Activated naive CD8-positive, alpha-beta T cell treated with anti-CD3 and anti-CD28 coated beads, Interleukin-2, amount 50 U/mL, for 16 hours (primary cell): ENCODE results near the gene BTG3.

ENCODE experiments used
- DNase-seq: peaks from one replicate; pipeline ENCODE4 v3.0.0-alpha.2; 2020; ENCODE audit warnings: low read depth, low spot score

The BTG3 gene

GRCh38 chr21:17585875-17586450 lies 26.7 kb downstream of the BTG3 start:
- DNase-seq = no peak

GRCh38 chr21:17583898-17584297 lies 28.8 kb downstream of the BTG3 start:
- no peak for DNase-seq

- no peak for DNase-seq
Observed at GRCh38 chr21:17580319-17580718, 32.4 kb downstream of the BTG3 start.

- no peak for DNase-seq
Observed at GRCh38 chr21:17578876-17579275, 33.8 kb downstream of the BTG3 start.

- no peak for DNase-seq
Observed at GRCh38 chr21:17578162-17578561, 34.5 kb downstream of the BTG3 start.

- DNase-seq = no peak
Observed at GRCh38 chr21:17577701-17578100, 35.0 kb downstream of the BTG3 start.

GRCh38 chr21:17576080-17576835 lies 36.4 kb downstream of the BTG3 start:
- no peak for DNase-seq

GRCh38 chr21:17575076-17575475 lies 37.6 kb downstream of the BTG3 start:
- no peak for DNase-seq

- DNase-seq = no peak
Observed at GRCh38 chr21:17572431-17572830, 40.3 kb downstream of the BTG3 start.

- no peak for DNase-seq
Observed at GRCh38 chr21:17570786-17571185, 41.9 kb downstream of the BTG3 start.

- no peak for DNase-seq
Observed at GRCh38 chr21:17560377-17561025, 52.2 kb downstream of the BTG3 start.

- DNase-seq = no peak
Observed at GRCh38 chr21:17554679-17555465, 57.8 kb downstream of the BTG3 start.

GRCh38 chr21:17554120-17554519 lies 58.6 kb downstream of the BTG3 start:
- DNase-seq = no peak

GRCh38 chr21:17552410-17552809 lies 60.3 kb downstream of the BTG3 start:
- DNase-seq = no peak

GRCh38 chr21:17550671-17551308 lies 61.9 kb downstream of the BTG3 start:
- no peak for DNase-seq

- DNase-seq = no peak
Observed at GRCh38 chr21:17548262-17548661, 64.4 kb downstream of the BTG3 start.

GRCh38 chr21:17545007-17545406 lies 67.7 kb downstream of the BTG3 start:
- no peak for DNase-seq
